Loucy (cell line): Measurements from ENCODE around the gene TMPRSS13.

Source experiments
- EZH2phosphoT487 ChIP-seq: fragments of 200-600 bp; IDR thresholded peaks from 2 replicates; pipeline ENCODE4 v1.6.1; 2018; ENCODE audit warnings: antibody characterized with exemption, mild to moderate bottlenecking, moderate library complexity, borderline replicate concordance
- TF ChIP-seq, protein P1 (sequence below): fragments of 200-600 bp; sonication (generic); conservative IDR thresholded peaks from 2 replicates; pipeline ENCODE4 v1.5.1; 2014; ENCODE audit warnings: mild to moderate bottlenecking, antibody characterized with exemption, low read length

DNA sequence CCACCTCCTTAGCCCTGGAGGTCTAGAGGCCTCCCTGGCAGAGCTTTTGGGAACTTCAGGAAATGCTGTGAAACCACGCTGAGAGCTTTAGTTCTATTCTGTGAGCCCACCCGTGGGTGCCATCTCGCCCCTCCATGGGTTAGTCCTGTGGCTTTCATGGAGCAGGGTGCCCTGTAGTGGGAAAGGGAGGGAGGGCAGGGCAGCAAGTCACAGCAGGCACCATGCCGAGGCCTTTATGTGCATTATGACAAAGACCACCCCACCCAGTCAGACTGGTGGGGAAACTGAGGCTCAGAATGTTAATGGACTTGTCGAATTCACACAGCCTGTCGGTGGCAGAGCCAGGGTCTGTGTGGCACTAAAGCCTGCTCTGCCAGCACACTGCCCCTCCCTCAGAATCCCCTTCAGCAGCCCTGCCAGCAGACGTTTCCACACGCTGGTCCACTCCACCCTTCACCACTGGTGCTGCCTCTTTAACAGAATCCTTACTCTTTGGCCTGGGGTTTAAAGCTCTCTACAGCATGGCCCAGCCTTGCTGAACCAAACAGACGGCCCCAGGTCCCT, 13.4 kb downstream of the TMPRSS13 start:
- TF ChIP-seq, protein P1, sequence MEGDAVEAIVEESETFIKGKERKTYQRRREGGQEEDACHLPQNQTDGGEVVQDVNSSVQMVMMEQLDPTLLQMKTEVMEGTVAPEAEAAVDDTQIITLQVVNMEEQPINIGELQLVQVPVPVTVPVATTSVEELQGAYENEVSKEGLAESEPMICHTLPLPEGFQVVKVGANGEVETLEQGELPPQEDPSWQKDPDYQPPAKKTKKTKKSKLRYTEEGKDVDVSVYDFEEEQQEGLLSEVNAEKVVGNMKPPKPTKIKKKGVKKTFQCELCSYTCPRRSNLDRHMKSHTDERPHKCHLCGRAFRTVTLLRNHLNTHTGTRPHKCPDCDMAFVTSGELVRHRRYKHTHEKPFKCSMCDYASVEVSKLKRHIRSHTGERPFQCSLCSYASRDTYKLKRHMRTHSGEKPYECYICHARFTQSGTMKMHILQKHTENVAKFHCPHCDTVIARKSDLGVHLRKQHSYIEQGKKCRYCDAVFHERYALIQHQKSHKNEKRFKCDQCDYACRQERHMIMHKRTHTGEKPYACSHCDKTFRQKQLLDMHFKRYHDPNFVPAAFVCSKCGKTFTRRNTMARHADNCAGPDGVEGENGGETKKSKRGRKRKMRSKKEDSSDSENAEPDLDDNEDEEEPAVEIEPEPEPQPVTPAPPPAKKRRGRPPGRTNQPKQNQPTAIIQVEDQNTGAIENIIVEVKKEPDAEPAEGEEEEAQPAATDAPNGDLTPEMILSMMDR, result no peak
- TF ChIP-seq EZH2phosphoT487, result no peak
